HG03135 (cell line): ENCODE measurements around the gene PCBP4.

Experiments used
- ATAC-seq: cut with Tn5 transposase; IDR thresholded peaks from one replicate; pipeline ENCODE4 v1.9.1; 2021; ENCODE audit warnings: mild to moderate bottlenecking, moderate library complexity; ENCODE audit not compliant: unreplicated experiment

Gene PCBP4

DNA sequence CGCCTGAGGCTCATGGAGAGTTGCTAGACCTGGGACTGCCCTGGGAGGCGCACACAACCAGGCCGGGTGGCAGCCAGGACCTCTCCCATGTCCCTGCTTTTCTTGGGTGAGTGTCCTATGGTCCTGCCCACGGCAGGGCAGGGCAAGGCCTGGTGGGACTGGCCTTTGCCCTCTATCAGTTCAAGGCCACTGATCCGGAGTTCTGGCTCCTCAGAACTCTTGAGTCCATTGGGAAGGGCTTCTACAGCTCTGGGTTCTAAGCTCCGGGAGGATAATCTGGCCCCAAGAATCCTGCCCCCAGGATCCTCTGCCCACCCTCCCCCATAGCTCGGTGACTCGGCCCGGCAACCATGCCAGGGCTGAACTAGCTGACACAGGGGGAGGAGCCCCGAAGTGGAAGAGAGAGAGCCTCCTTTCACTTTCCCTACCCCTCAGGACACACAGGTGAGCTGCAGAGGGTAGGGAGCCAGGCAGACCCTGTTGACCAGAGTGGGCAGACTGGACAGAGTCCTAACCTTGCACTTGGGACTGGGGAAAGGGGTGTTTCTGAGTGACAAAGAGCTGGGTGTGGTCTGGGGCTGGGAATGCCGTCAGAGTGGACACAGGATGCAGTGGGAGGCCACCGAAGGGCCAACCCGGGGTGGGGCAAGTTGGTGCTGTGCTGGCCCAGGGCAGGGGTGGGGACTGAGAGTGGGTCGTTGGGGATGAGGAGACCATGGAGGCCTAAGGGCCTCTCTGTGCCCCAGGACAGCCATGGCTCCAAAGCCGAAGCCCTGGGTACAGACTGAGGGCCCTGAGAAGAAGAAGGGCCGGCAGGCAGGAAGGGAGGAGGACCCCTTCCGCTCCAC lies 24.4 kb downstream of the PCBP4 start:
- ATAC-seq: no peak

DNA sequence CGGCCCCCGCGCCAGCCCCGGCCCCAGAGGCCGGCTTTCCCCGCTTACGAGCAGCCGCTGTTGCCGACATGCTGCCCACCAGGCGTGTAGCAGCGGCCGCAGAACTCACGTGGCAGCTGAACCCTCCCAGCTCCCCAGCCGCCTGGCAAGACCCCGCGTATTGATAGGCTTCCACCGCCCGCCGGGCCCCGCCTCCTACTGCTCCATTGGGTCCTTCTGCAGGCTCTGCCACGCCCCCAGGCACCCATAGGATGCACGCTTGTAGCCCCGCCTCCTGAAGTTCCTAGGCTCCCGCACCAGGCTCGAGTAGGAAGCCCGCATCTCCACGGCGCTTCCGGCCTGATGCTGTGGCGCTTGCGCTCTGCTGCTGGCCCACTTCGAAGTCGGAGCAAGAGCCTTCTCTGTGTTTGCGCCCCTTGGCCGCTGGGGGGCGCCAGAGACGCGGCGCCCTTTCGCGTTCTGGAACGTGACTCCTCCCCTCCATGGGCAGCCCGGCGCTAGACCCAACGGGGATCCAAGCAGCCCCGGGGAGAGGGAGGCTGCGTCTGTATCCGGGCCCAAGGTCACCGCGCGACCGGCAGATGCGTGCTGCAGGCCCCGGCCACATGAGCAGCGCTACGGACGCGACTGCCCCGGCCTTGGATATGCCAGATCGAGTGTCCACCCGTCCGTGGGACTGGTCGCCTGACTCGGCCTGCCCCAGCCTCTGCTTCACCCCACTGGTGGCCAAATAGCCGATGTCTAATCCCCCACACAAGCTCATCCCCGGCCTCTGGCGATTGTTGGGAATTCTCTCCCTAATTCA lies 25.3 kb downstream of the PCBP4 start, which contains the start of the genes PARP3 and RRP9:
Gene PARP3, plus strand, starts transcription at position 566 of the 805 bp plus-strand sequence. CDS start 993 bp downstream, outside the sequence.
Gene RRP9, minus strand, starts transcription at position 107 of the 805 bp plus-strand sequence. Its CDS starts 37 bp downstream, at position 70.
- peak; percentile 88 for ATAC-seq

DNA sequence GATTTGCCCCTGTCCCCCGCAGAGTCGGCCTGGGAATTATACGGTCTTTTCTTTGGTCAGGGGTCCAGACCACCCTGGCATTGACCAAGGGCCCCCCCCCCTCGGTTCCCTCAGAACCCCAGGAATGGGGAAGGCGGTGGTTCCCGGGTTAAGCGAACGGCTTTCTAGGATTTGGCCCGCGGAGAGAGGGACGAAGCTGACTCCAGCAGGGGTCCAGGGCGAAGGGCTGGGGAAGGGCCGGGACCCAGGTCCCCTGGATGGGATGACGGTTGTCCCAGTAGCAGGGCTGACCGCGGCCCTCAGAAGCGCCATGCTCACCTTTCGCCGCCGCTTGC lies 25.8 kb downstream of the PCBP4 start:
- no peak for ATAC-seq

DNA sequence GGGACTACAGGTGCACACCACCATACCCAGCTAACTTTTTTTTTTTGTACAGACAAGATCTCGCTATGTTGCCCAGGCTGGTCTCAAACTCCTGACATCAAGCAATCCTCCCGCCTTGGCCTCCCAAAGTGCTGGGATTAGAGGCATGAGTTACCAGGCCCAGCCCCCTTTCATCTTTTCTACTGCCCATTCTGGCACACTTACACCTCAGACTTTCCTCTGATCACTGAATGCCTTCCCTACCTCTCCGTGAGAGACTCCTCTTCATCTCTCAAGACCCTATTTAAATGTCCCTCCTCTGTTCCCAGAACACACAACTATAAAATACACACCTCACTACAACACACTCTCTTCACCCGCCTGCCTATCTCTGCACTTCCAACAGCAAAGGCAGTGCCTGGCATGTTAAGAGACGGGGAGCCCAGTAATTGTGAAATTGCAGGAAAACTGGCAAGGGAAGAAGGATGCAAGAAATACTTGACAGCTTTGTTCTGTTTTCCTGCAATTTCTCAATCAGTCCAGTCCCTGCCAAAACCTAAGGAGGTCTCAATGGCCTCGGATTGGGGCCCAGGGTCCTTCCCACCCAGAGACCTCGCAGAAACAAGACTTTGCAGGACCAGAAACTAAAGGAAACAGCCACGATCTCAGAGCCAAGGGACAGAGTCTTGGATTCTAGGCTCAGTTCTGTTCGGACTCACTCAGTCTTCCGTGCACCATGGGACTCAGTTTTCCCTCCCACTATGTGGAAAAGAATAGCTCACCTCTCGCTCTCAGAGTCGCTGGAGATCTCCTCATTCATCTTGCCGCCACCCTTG lies 26.4 kb downstream of the PCBP4 start:
- ATAC-seq: no peak

DNA sequence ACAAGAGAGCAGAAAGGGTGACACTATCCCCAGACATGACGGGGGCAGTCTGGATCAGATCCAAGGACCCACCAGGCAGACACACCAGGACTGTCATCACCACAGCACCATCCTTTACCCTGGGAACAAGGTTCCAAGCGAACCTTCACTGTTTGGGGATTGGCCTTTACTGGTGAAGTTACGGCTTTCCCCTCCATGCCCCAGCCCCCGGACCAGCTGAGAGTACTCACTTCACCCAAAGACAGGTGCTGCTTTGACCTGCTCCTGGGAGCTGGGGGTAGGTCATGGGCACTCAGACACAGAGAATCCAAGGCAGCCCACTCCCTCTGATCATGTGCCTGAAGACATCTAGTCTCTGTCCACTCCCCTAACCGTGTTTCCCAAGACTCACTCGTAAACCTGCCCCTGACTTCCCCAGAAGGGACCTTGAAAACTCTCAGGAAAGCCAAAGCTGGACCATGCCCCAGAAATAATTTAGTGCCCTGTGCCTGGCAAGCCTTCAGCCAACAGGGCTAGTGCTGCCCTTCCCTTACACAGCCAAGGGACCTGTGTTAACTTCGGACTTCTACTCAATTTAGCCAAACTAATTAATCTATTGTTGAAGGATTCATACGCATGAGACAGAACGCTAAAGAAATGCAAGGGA lies 28.4 kb downstream of the PCBP4 start:
- no peak for ATAC-seq

DNA sequence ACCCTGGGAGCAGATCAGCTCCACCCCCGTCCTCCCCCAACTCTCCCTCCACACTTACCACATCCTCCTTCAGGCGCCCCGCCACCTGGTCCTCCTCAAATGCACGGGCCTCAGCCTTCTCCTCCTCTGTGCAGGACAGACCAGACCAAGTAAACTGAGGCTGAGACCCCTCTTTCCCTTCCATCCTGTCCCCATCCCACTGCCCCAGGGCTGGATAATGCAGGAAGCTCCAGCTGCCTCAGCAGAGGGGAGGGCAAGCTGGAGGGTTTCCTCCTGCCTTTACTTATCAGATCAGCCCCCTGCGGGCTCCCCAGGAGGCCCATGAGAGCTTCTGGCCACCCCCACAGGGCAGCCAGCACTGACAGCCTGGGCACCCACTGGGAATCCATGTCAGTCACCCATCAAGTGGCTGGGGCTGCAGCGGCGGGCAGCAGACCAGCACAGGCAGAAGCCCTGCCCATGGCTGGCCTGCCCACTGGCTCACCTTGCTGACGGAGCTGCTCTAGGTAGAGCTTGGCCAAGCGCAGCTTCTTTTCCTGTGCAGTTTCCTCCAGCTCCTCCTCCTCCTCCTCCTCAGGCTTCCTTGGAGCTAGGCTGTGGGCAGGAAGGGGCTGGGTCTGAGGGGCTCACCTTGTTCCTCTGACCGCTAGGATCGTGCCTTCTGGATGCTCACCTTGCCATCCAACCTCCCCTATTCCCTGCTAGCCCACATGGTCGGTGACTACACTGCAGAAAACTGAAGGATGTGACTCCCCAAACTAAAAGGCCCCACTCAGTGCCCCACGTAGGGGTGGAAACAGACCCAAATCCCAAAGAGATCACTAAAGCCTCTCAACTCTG lies 29.4 kb downstream of the PCBP4 start:
- no peak for ATAC-seq

DNA sequence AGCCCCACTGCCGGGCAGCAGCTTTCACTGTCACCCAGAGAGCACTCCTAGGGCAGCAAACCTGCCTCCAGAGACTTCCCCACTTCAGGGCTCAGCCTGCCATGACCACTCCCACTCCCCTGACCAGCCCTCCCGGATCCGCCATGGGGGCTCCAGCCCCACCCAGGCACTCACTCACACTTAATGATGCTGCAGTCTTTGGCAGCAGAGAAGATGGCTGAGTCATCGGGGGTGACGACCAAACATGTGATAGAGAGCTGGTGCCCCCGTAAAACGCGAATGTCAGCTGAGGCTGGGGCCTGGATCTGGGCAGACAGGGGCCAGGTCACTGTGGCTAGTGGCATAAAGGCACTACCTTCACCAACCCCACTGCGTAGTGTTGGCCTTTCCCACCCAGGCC lies 30.2 kb downstream of the PCBP4 start:
- no peak for ATAC-seq

DNA sequence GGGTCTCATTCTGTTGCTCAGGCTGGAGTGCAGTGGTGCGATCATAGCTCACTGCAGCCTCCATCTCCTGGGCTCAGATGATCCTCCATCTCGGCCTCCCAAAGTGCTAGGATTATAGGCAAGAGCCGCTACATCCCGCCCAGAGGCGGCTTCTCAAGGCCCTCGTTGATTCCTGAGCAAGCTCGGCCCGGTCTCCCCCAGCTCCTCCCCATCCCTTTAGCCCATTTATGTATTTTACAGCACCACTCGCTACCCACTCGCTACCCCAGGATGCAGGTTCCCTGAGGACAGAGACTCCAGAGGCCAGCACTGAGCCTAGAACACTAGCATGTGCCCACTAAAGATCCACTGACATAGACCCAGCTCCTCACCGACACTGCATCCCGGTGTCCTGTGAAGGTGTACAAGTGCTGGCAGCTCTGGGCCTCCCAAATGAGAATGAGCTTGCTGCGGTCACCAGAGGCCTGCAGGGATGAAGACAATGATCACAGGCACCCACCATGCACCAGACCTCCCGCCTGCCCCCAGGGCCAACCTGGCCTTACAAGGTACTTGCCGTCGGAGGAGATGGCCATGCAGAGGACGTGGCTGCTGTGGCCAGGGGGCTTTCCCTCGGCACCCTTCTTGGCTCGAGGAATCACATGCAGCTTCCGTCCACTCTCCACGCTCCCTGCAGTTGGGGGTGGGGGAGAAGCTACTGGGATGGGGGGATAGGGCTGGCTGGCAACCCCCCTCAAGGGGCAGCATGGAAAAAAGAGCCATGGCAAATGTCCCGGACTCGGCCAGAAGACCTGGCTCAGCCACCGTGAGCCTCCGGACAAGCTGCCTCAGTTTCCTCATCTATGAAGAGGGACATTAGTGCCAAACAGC lies 31.1 kb downstream of the PCBP4 start:
- no peak for ATAC-seq

DNA sequence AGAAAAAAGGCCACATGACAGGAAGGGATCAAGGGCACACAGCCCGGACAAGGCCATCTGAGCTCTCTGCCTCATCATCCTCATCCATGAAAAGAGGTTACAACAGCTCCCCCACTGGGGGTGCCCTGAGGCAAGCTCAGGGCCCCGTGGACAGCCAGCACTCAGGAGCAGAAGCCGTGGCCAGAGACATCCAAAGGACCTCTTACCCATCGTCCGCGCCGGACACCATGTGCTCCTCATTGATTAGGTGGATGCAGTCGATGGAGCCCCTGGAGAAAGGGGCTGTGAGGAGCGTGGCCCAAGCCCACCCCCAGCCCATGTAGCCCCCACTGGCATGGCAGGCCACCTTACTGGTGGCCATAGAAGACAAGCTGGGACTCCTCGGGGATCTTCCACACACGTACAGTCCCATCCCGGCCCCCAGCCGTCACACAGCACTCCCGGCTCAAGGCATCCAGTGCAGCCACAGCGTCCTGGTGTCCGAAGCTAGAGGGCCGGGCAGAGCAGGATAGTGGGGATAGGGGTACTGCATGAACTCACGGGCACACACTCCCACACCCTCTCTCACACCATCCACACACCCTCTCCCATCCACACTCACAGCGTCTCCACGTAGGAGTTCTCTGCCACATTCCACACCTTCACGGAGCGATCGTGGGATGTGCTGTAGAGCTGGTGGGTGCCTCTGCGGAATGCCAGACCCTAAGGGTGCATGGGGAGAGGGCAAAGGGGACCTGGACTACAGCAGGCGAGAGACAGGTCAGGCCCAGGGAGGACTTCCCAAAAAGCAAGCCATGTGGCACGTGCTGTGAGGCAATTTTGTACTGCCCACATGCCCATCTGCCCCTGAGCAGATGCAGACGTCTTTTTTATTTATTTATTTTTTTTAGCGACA lies 32.0 kb downstream of the PCBP4 start:
- no peak for ATAC-seq

DNA sequence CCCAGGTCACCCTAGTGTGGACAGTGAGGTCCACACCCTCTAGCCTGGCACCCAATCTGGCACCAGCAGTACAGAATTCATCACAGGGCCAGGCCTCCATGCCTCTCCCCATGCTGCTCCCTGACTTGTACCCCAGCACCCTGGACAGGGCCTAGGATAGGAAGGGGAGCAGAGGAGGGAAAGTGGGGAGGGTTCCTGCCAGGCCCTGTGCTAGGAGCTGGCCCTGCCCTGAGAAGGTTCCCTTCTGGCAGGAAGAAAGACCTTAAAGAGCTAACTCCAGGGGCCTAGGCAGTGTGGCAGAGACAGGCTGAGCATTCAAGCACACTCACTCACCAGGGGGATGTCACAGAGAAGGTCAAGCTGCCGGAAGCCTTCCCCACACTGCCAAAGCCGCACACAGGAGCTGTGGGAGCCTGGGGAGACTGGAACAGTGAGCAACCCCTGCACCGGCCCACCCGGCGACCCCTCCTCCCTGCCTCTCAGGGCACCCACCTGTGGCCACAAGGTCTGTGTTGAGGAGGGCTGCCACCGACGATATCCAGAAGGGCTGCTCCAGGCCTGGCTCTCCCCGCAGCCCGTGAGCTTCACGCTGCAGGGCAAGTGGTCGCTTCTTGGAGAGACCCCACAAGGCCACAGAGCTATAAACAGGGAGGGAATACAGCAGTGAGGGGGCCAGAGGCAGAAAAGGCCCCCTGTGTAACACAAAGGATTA lies 33.0 kb downstream of the PCBP4 start:
- ATAC-seq: no peak

DNA sequence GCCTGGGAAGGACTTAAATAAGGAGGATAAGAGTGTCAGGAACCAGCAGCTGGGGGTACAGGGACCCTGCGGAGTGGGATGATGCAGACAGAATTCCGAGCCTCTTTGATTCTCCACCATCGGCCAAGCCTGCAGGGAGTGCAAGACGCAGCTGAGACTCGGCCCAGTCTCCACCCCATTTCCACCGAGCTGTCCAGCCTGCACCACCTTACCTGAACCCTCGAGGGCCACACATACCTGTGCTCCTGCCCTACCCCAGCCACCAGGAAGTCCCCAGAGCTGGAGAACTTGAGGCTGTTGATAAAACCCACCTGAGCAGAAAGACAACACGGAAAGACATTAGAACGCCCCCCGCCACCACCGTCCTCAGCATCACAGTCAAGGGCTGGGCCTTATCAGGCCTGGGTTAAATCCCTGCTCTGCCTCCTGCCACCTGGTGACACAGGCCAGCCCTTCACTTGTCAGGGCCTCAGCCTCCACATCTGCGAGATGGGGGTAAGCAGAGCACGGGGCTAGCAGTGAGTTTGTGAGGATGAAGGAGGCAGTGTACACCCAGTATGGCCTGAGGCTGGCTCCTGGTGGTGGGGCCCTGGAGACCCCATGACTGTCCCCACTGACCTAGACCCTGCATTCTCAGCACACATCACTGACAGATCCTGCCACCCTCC lies 33.6 kb downstream of the PCBP4 start:
- ATAC-seq: no peak

DNA sequence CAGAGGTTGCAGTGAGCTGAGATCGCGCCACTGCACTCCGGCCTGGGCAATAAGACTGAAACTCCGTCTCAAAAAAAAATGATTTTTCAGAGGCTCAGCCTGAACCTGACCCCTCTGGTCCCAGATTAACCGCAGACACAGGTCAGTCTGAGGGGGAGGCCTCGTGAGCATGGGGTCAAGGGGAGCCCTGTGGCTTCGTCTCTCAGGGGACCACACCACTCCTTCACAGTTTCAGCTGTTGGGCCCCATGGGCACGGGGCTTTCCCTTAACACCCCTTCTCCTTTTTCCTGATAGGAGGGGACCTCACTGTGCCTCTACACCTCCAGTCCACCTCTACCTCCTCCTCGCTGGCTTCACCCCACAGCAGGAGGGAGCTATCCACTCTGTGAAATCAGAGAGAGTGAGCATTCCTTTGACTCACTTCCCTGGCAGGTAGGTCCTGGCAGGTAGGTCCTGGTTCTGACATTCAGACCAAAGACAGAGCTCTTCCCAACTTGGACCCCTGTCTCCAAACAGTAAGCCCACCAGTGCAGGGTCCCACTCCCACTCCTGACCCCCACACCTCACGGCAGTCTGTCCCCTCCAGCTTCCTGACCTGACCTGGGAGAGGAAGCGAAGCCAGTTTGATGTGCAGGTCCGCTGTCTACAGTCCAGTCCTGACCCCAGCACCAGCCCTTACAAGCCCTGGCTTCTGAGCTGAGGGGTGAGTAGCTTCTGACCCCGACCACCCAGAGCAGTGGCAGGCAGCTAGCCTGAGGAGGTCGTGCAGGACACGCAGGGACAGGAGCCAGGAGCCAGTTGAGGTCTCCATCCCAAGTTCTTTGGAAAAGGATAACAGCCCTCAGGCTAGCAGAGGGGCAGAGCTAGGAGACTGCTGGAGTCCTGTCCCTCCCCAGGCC lies 34.5 kb downstream of the PCBP4 start:
- no peak for ATAC-seq

DNA sequence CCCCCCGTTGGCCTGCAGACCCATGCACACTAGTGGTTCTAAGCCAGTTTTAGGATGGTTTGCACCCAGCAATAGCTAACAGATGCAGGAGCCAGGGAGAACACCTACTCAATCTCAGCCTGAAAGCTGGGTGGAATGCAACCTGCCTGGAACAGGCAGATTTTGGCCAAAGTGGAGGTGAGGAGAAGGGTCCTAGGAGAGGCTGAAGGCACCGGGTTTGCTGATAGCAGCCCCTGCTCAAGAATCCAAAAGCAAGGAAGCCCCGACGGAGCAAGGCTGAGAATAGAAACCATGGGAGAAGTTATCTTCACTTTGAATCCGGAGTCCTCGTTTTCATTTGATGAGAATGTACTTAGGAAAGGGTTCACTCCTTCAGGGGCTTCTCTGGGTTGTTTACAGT lies 35.5 kb downstream of the PCBP4 start:
- ATAC-seq: no peak

DNA sequence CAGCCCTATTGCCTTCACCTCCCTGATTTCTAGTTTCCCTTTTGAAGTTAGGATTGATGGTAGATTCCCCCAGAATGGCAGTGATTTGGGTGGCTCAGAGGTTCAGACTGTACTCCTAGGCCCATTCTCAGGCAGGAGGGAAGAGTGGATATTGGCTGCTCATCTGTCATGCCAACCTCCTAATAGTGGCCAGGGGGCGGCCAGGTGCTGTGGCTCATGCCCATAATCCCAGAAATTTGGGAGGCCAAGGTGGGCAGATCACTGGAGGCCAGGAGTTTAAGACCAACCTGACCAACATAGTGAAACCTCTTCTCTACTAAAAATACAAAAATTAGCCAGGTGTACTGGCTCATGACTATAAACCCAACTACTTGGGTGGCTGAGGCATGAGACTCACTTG lies 36.8 kb downstream of the PCBP4 start:
- no peak for ATAC-seq

DNA sequence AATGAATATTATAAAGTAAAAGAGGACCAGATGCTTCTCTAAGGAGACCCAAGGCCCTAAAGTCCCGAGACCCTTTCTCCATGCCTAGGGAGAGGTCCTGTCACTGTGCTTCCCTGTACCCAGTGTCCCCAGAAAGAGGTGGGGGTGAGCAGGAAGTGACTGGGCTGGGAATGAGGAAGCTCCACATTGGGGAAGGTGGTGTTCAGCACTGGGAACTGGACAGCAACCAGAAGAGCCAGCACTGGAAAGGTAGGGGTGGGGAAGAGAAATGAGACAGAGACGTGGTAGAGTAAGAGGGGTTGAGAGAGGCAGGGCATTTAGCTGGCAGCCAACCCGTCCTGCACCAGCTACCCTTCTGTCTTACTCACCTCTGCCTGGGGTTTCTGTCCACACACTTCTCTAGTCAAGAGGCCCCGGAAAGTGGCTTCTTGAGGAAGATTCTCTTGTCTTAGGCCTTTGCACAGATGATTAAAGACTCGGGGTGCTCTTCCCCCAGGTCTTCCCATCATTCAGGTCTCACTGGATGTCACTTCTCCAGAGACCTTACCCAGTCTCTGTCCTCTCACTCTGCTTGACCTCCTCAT lies 37.7 kb downstream of the PCBP4 start:
- ATAC-seq: no peak
